Measurements from ENCODE around the gene OXNAD1. TPM values are rescaled to one million over a fixed set of nuclear protein-coding genes. Genes with fewer than 3 reads are reported as not detected.

The OXNAD1 gene
- total RNA-seq, 5 donors from 2014 or later (not counting 1 experiment from before 2014, with no cell fraction given): 78.5 to 218 (median 101) TPM

GRCh38 chr3:16251316-16252085 is 13.5 kb upstream of the OXNAD1 start:
- Histone ChIP-seq H3K36me3 (ENCODE audit: control insufficient read depth in 2 of 2, extremely low read depth in 1 of 2, insufficient read depth in 1 of 2, low read length in 1 of 2) (peaks cover 0 to 2% of the 10 kb centered on the region in 2 donors), H3K27ac (ENCODE audit: low read length) (no peak overlapping the region), H3K4me1 (ENCODE audit: control insufficient read depth in 1 of 2, extremely low read depth in 1 of 2, insufficient read depth in 2 of 2, low read length in 2 of 2) (peaks cover 0 to 8% of the 10 kb centered on the region in 2 experiments), H3K9me3 (no peaks in the 10 kb centered on the region), H3K27me3 (replicated peaks in 1 of 2; ENCODE audit: control insufficient read depth in 2 of 2, extremely low read depth in 1 of 2, insufficient read depth in 2 of 2, low read length in 1 of 2) (peaks cover 0 to 4% of the 10 kb centered on the region in 2 experiments), H3K4me3 (ENCODE audit: control insufficient read depth in 1 of 2, extremely low read depth in 1 of 2, low read length in 1 of 2) (no peak overlapping the region)
- Mint-ChIP-seq H3K9me3 (no peaks in the 10 kb centered on the region), H3K36me3 (no peaks in the 10 kb centered on the region), H3K27ac (no peak overlapping the region), H3K27me3 (no peaks in the 10 kb centered on the region), H3K4me3 (no peak overlapping the region), H3K4me1 (peaks cover 7 to 18% (median 16%) of the 10 kb centered on the region in 3 donors)
- CTCF ChIA-PET: interaction anchor here in 1 of 2 donors (0.7 kb wide), 1 partner anchor 20 kb away, joined by 6 read pairs; no protein-coding TSS in a partner anchor
- ATAC-seq (replicated peaks in 1 of 4) (no peak), DNase-seq (no peak)
- WGBS (ENCODE audit: insufficient coverage): 86% methylated on average over 6 of the region's 9 CpGs
- POLR2A ChIA-PET: no interaction called here

- peaks cover 3 to 18% (median 9%) of the 10 kb centered on the region in 3 donors for H3K4me1 Mint-ChIP-seq
- CTCF ChIA-PET: interaction anchor here in 1 of 2 donors (0.7 kb wide), 1 partner anchor 21 kb away, joined by 6 read pairs; no protein-coding TSS in a partner anchor
- H3K36me3 ChIP-seq (ENCODE audit: control insufficient read depth in 2 of 2, extremely low read depth in 1 of 2, insufficient read depth in 1 of 2, low read length in 1 of 2): peaks cover 0 to 5% of the 10 kb centered on the region in 2 donors
- H3K27me3 Mint-ChIP-seq: no peaks in the 10 kb centered on the region
- no peak overlapping the region for H3K4me3 Mint-ChIP-seq
- no peaks in the 10 kb centered on the region for H3K36me3 Mint-ChIP-seq
- no peak overlapping the region for H3K27ac Mint-ChIP-seq
- peaks cover 0 to 5% of the 10 kb centered on the region in 2 experiments for H3K4me1 ChIP-seq (ENCODE audit: control insufficient read depth in 1 of 2, extremely low read depth in 1 of 2, insufficient read depth in 2 of 2, low read length in 2 of 2)
- H3K27ac ChIP-seq (ENCODE audit: low read length): no peak overlapping the region
- H3K9me3 ChIP-seq: no peaks in the 10 kb centered on the region
- H3K4me3 ChIP-seq (ENCODE audit: control insufficient read depth in 1 of 2, extremely low read depth in 1 of 2, low read length in 1 of 2): no peak overlapping the region
- DNase-seq (no peak), ATAC-seq (replicated peaks in 1 of 4) (no peak)
- POLR2A ChIA-PET: interaction anchor here in 1 of 2 donors (0.6 kb wide), 1 partner anchor 446 kb away, joined by 4 read pairs; no protein-coding TSS in a partner anchor
- peaks cover 0 to 4% of the 10 kb centered on the region in 2 experiments for H3K27me3 ChIP-seq (replicated peaks in 1 of 2; ENCODE audit: control insufficient read depth in 2 of 2, extremely low read depth in 1 of 2, insufficient read depth in 2 of 2, low read length in 1 of 2)
- no peaks in the 10 kb centered on the region for H3K9me3 Mint-ChIP-seq
- WGBS (ENCODE audit: insufficient coverage): 92% methylated on average over 2 of the region's 7 CpGs
These were observed 12.6 kb upstream of the OXNAD1 start for GRCh38 chr3:16252243-16252978.

- H3K4me1 ChIP-seq (ENCODE audit: control insufficient read depth in 1 of 2, extremely low read depth in 1 of 2, insufficient read depth in 2 of 2, low read length in 2 of 2): peaks cover 0 to 3% of the 10 kb centered on the region in 2 experiments
- WGBS (ENCODE audit: insufficient coverage): 91% methylated on average over 1 of the region's 2 CpGs
- H3K9me3 ChIP-seq: no peaks in the 10 kb centered on the region
- H3K27me3 ChIP-seq (replicated peaks in 1 of 2; ENCODE audit: control insufficient read depth in 2 of 2, extremely low read depth in 1 of 2, insufficient read depth in 2 of 2, low read length in 1 of 2): no peaks in the 10 kb centered on the region
- no peaks in the 10 kb centered on the region for H3K36me3 Mint-ChIP-seq
- H3K4me3 ChIP-seq (ENCODE audit: control insufficient read depth in 1 of 2, extremely low read depth in 1 of 2, low read length in 1 of 2): no peak overlapping the region
- peaks cover 0 to 5% of the 10 kb centered on the region in 2 donors for H3K36me3 ChIP-seq (ENCODE audit: control insufficient read depth in 2 of 2, extremely low read depth in 1 of 2, insufficient read depth in 1 of 2, low read length in 1 of 2)
- DNase-seq: no peak
- peaks cover 0 to 13% (median 8%) of the 10 kb centered on the region in 3 donors for H3K4me1 Mint-ChIP-seq
- no peak overlapping the region for H3K27ac Mint-ChIP-seq
- CTCF ChIA-PET: interaction anchor here in 1 of 2 donors (0.6 kb wide), 1 partner anchor 20 kb away, joined by 3 read pairs; no protein-coding TSS in a partner anchor
- no peaks in the 10 kb centered on the region for H3K9me3 Mint-ChIP-seq
- H3K27ac ChIP-seq (ENCODE audit: low read length): no peak overlapping the region
- no peaks in the 10 kb centered on the region for H3K27me3 Mint-ChIP-seq
- H3K4me3 Mint-ChIP-seq: no peak overlapping the region
- ATAC-seq (replicated peaks in 1 of 4): no peak
- POLR2A ChIA-PET: interaction anchor here (0.6 kb wide), 2 partner anchors 446 to 1068 kb away, joined by 3 to 4 read pairs; no protein-coding TSS in a partner anchor
These were observed 12.0 kb upstream of the OXNAD1 start for GRCh38 chr3:16252988-16253387.

GRCh38 chr3:16253601-16254000 is 11.4 kb upstream of the OXNAD1 start:
- H3K36me3 ChIP-seq (ENCODE audit: control insufficient read depth in 2 of 2, extremely low read depth in 1 of 2, insufficient read depth in 1 of 2, low read length in 1 of 2): peaks cover 0 to 5% of the 10 kb centered on the region in 2 donors
- H3K4me1 Mint-ChIP-seq: peaks cover 1 to 10% (median 6%) of the 10 kb centered on the region in 3 donors
- no peak for DNase-seq
- H3K27me3 ChIP-seq (replicated peaks in 1 of 2; ENCODE audit: control insufficient read depth in 2 of 2, extremely low read depth in 1 of 2, insufficient read depth in 2 of 2, low read length in 1 of 2): no peaks in the 10 kb centered on the region
- 91% methylated on average over 5 of the region's 7 CpGs for WGBS (ENCODE audit: insufficient coverage)
- no peak overlapping the region for H3K4me3 Mint-ChIP-seq
- H3K36me3 Mint-ChIP-seq: no peaks in the 10 kb centered on the region
- H3K27ac ChIP-seq (ENCODE audit: low read length): no peak overlapping the region
- no peaks in the 10 kb centered on the region for H3K27me3 Mint-ChIP-seq
- H3K9me3 ChIP-seq: no peaks in the 10 kb centered on the region
- ChIA-PET POLR2A (interaction anchor here in 1 of 2 donors (0.6 kb wide), 1 partner anchor 1068 kb away, joined by 3 read pairs; no protein-coding TSS in a partner anchor), CTCF (no interaction called here)
- no peak overlapping the region for H3K27ac Mint-ChIP-seq
- no peak overlapping the region for H3K4me3 ChIP-seq (ENCODE audit: control insufficient read depth in 1 of 2, extremely low read depth in 1 of 2, low read length in 1 of 2)
- ATAC-seq (replicated peaks in 1 of 4): no peak
- peaks cover 0 to 3% of the 10 kb centered on the region in 2 experiments for H3K4me1 ChIP-seq (ENCODE audit: control insufficient read depth in 1 of 2, extremely low read depth in 1 of 2, insufficient read depth in 2 of 2, low read length in 2 of 2)
- H3K9me3 Mint-ChIP-seq: no peaks in the 10 kb centered on the region

- H3K4me3 Mint-ChIP-seq: no peak overlapping the region
- 31% methylated on average over 3 of the region's 5 CpGs for WGBS (ENCODE audit: insufficient coverage)
- H3K27me3 Mint-ChIP-seq: no peaks in the 10 kb centered on the region
- H3K27ac Mint-ChIP-seq: no peak overlapping the region
- CTCF ChIA-PET: interaction anchor here in 1 of 2 donors (1.1 kb wide), 1 partner anchor 13 kb away, joined by 3 read pairs; no protein-coding TSS in a partner anchor
- Histone ChIP-seq H3K4me3 (ENCODE audit: control insufficient read depth in 1 of 2, extremely low read depth in 1 of 2, low read length in 1 of 2) (no peak overlapping the region), H3K9me3 (no peaks in the 10 kb centered on the region), H3K27ac (ENCODE audit: low read length) (no peak overlapping the region), H3K27me3 (replicated peaks in 1 of 2; ENCODE audit: control insufficient read depth in 2 of 2, extremely low read depth in 1 of 2, insufficient read depth in 2 of 2, low read length in 1 of 2) (no peaks in the 10 kb centered on the region), H3K4me1 (ENCODE audit: control insufficient read depth in 1 of 2, extremely low read depth in 1 of 2, insufficient read depth in 2 of 2, low read length in 2 of 2) (peaks cover 3% of the 10 kb centered on the region in 2 experiments), H3K36me3 (ENCODE audit: control insufficient read depth in 2 of 2, extremely low read depth in 1 of 2, insufficient read depth in 1 of 2, low read length in 1 of 2) (peaks cover 5% of the 10 kb centered on the region in 2 donors)
- peaks cover 4% of the 10 kb centered on the region for H3K36me3 Mint-ChIP-seq
- DNase-seq (no peak), ATAC-seq (replicated peaks in 1 of 4) (no peak)
- H3K4me1 Mint-ChIP-seq: peaks cover 7 to 16% (median 12%) of the 10 kb centered on the region in 3 donors
- POLR2A ChIA-PET: no interaction called here
- H3K9me3 Mint-ChIP-seq: no peaks in the 10 kb centered on the region
These were observed 10.1 kb upstream of the OXNAD1 start for GRCh38 chr3:16254916-16255315.

- POLR2A ChIA-PET: no interaction called here
- Mint-ChIP-seq H3K27ac (no peak overlapping the region), H3K27me3 (no peaks in the 10 kb centered on the region), H3K4me1 (peaks cover 7 to 16% (median 12%) of the 10 kb centered on the region in 3 donors), H3K36me3 (peaks cover 6% of the 10 kb centered on the region), H3K4me3 (no peak overlapping the region), H3K9me3 (no peaks in the 10 kb centered on the region)
- Histone ChIP-seq H3K4me1 (ENCODE audit: control insufficient read depth in 1 of 2, extremely low read depth in 1 of 2, insufficient read depth in 2 of 2, low read length in 2 of 2) (peaks cover 3% of the 10 kb centered on the region in 2 experiments), H3K27ac (ENCODE audit: low read length) (no peak overlapping the region), H3K27me3 (replicated peaks in 1 of 2; ENCODE audit: control insufficient read depth in 2 of 2, extremely low read depth in 1 of 2, insufficient read depth in 2 of 2, low read length in 1 of 2) (no peaks in the 10 kb centered on the region), H3K36me3 (ENCODE audit: control insufficient read depth in 2 of 2, extremely low read depth in 1 of 2, insufficient read depth in 1 of 2, low read length in 1 of 2) (peaks cover 5 to 9% of the 10 kb centered on the region in 2 donors), H3K4me3 (ENCODE audit: control insufficient read depth in 1 of 2, extremely low read depth in 1 of 2, low read length in 1 of 2) (no peak overlapping the region), H3K9me3 (no peaks in the 10 kb centered on the region)
- no peak for ATAC-seq (replicated peaks in 1 of 4)
- CTCF ChIA-PET: no interaction called here
- DNase-seq: no peak
- no CpG with 5 or more reads among the region's 3 CpGs for WGBS (ENCODE audit: insufficient coverage)
These were observed 9.7 kb upstream of the OXNAD1 start for GRCh38 chr3:16255326-16255725.

Measured in T-cell (primary cell).